Stomach (tissue), 4 donors: ENCODE data around the gene ZC3H7B.

Experiments used
- EP300 ChIP-seq: sonication (generic); formaldehyde crosslinking; IDR thresholded peaks from one replicate; pipeline ENCODE4 v1.6.1; 2017; ENCODE audit warnings: antibody characterized with exemption
- POLR2A ChIP-seq, 4 donors: fragments of 450-650 bp; IDR thresholded peaks; one replicate each; pipeline ENCODE4 v1.6.1; 2016; ENCODE audit warnings: antibody characterized with exemption in 4 of 4, control low read depth in 2 of 4, mild to moderate bottlenecking in 1 of 4, moderate library complexity in 1 of 4
- POLR2AphosphoS5 ChIP-seq, 3 donors: sonication (generic); formaldehyde crosslinking; IDR thresholded peaks; one replicate each; pipeline ENCODE4 v1.6.1; 2016; ENCODE audit warnings: antibody characterized with exemption in 3 of 3
- TF ChIP-seq, protein P1 (sequence below), 7 experiments: fragments of 450-650 bp in 4 of 7; fragments of 200-600 bp in 3 of 7; sonication (generic) in 3 of 7; IDR thresholded peaks; one replicate each; pipeline ENCODE4 v1.5.1; 2016 to 2019; ENCODE audit warnings: antibody characterized with exemption in 7 of 7, control low read depth in 2 of 7, mild to moderate bottlenecking in 1 of 7

DNA sequence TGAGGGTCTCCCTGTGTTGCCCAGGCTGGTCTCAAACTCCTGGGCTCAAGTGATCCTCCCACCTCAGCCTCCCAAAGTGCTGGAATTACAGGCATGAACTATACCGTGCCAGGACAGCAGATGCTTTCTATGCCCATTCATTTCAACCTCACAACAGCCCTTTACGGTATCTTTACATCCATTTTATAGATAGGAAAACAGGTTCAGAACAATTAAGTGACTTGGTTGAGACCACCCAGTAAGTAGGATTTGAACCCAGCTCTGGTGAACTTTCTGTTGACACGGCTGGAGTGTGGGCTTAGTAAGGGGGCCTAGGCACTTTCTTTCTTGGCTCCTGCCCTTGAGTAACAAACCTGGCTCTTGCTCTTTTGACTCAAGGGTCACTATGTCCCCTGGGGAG, 106.1 kb downstream of the ZC3H7B start:
- TF ChIP-seq, protein P1, sequence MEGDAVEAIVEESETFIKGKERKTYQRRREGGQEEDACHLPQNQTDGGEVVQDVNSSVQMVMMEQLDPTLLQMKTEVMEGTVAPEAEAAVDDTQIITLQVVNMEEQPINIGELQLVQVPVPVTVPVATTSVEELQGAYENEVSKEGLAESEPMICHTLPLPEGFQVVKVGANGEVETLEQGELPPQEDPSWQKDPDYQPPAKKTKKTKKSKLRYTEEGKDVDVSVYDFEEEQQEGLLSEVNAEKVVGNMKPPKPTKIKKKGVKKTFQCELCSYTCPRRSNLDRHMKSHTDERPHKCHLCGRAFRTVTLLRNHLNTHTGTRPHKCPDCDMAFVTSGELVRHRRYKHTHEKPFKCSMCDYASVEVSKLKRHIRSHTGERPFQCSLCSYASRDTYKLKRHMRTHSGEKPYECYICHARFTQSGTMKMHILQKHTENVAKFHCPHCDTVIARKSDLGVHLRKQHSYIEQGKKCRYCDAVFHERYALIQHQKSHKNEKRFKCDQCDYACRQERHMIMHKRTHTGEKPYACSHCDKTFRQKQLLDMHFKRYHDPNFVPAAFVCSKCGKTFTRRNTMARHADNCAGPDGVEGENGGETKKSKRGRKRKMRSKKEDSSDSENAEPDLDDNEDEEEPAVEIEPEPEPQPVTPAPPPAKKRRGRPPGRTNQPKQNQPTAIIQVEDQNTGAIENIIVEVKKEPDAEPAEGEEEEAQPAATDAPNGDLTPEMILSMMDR (IDR thresholded peaks at IDR 0.05): no peak
- TF ChIP-seq POLR2A (IDR thresholded peaks at IDR 0.05) (no peak), POLR2AphosphoS5 (IDR thresholded peaks at IDR 0.05) (no peak), EP300 (no peak)
